ENCODE measurements around the gene BMP8A. TPM values are rescaled to one million over a fixed set of nuclear protein-coding genes. Genes with fewer than 3 reads are reported as not detected.
"Not testable (repeated sequence)": the region's sequence is repeated elsewhere in the genome, so short reads cannot be mapped to it uniquely, and the experiment has no call there.

BMP8A gene
- total RNA-seq, 2 experiments from 2014 or later, result not detected

- peaks cover 36% of the 10 kb centered on the region for H3K36me3 Mint-ChIP-seq
- CTCF ChIA-PET, result interaction anchor here (1.3 kb wide), 1 partner anchor 72 kb away, joined by 4 read pairs; no protein-coding TSS in a partner anchor
- H3K4me3 Mint-ChIP-seq; DNase-seq; ATAC-seq; H3K4me1 Mint-ChIP-seq; H3K9me3 Mint-ChIP-seq (ENCODE audit: low read depth); H3K27me3 Mint-ChIP-seq: not testable (repeated sequence)
- H3K27ac Mint-ChIP-seq, result peak overlapping the region; percentile 43
These were observed 24.2 kb upstream of the BMP8A start for GRCh38 chr1:39467108-39467720.

- Mint-ChIP-seq H3K27ac (no peak overlapping the region), H3K36me3 (peaks cover 34% of the 10 kb centered on the region), H3K9me3 (ENCODE audit: low read depth) (no peaks in the 10 kb centered on the region), H3K4me1 (no peaks in the 10 kb centered on the region), H3K27me3 (no peaks in the 10 kb centered on the region), H3K4me3 (no peak overlapping the region)
- ATAC-seq (no peak), DNase-seq (no peak)
- CTCF ChIA-PET, result interaction anchor here (1.4 kb wide), 1 partner anchor 70 kb away, joined by 4 read pairs; no protein-coding TSS in a partner anchor
These were observed 22.3 kb upstream of the BMP8A start for GRCh38 chr1:39469150-39469549.

- Mint-ChIP-seq H3K36me3 (peaks cover 36% of the 10 kb centered on the region), H3K4me3 (no peak overlapping the region), H3K9me3 (ENCODE audit: low read depth) (no peaks in the 10 kb centered on the region), H3K4me1 (no peaks in the 10 kb centered on the region), H3K27ac (no peak overlapping the region), H3K27me3 (no peaks in the 10 kb centered on the region)
- ATAC-seq (no peak), DNase-seq (no peak)
- CTCF ChIA-PET, result interaction anchor here (1.4 kb wide), 1 partner anchor 69 kb away, joined by 4 read pairs; no protein-coding TSS in a partner anchor
These were observed 21.4 kb upstream of the BMP8A start for GRCh38 chr1:39470040-39470439.

GRCh38 chr1:39472826-39473225, 18.6 kb upstream of the BMP8A start:
- CTCF ChIA-PET, result interaction anchor here (2.4 kb wide), 1 partner anchor 66 kb away, joined by 9 read pairs; no protein-coding TSS in a partner anchor
- Mint-ChIP-seq H3K4me3 (no peak overlapping the region), H3K9me3 (ENCODE audit: low read depth) (no peaks in the 10 kb centered on the region), H3K27me3 (no peaks in the 10 kb centered on the region), H3K27ac (no peak overlapping the region), H3K4me1 (no peaks in the 10 kb centered on the region), H3K36me3 (peaks cover 36% of the 10 kb centered on the region)
- DNase-seq, result no peak
- ATAC-seq, result no peak

GRCh38 chr1:39473324-39473723, 18.1 kb upstream of the BMP8A start:
- CTCF ChIA-PET, result interaction anchor here (2.4 kb wide), 1 partner anchor 65 kb away, joined by 9 read pairs; no protein-coding TSS in a partner anchor
- Mint-ChIP-seq H3K4me1 (no peaks in the 10 kb centered on the region), H3K4me3 (no peak overlapping the region), H3K27me3 (no peaks in the 10 kb centered on the region), H3K27ac (peak overlapping the region; percentile 2), H3K36me3 (peaks cover 39% of the 10 kb centered on the region), H3K9me3 (ENCODE audit: low read depth) (no peaks in the 10 kb centered on the region)
- DNase-seq (no peak), ATAC-seq (no peak)

- H3K27me3 Mint-ChIP-seq, result no peaks in the 10 kb centered on the region
- no peak for DNase-seq
- peak overlapping the region; percentile 26 for H3K27ac Mint-ChIP-seq
- CTCF ChIA-PET, result no interaction called here
- H3K4me3 Mint-ChIP-seq, result no peak overlapping the region
- no peaks in the 10 kb centered on the region for H3K9me3 Mint-ChIP-seq (ENCODE audit: low read depth)
- H3K36me3 Mint-ChIP-seq, result peaks cover 39% of the 10 kb centered on the region
- ATAC-seq, result no peak
- H3K4me1 Mint-ChIP-seq, result no peaks in the 10 kb centered on the region
These were observed 16.6 kb upstream of the BMP8A start for GRCh38 chr1:39474810-39475209.

GRCh38 chr1:39475551-39475950, 15.9 kb upstream of the BMP8A start:
- H3K27ac Mint-ChIP-seq; DNase-seq; H3K4me3 Mint-ChIP-seq; ATAC-seq; CTCF ChIA-PET; H3K9me3 Mint-ChIP-seq (ENCODE audit: low read depth); H3K4me1 Mint-ChIP-seq; H3K27me3 Mint-ChIP-seq: not testable (repeated sequence)
- peaks cover 43% of the 10 kb centered on the region for H3K36me3 Mint-ChIP-seq

- CTCF ChIA-PET, result no interaction called here
- no peaks in the 10 kb centered on the region for H3K9me3 Mint-ChIP-seq (ENCODE audit: low read depth)
- H3K27me3 Mint-ChIP-seq, result no peaks in the 10 kb centered on the region
- H3K4me1 Mint-ChIP-seq, result peaks cover 2% of the 10 kb centered on the region
- peaks cover 48% of the 10 kb centered on the region for H3K36me3 Mint-ChIP-seq
- no peak overlapping the region for H3K27ac Mint-ChIP-seq
- H3K4me3 Mint-ChIP-seq, result no peak overlapping the region
- no peak for DNase-seq
- ATAC-seq, result no peak
These were observed 13.1 kb upstream of the BMP8A start for GRCh38 chr1:39478126-39478915.

GRCh38 chr1:39481289-39481688, 10.1 kb upstream of the BMP8A start:
- CTCF ChIA-PET, result no interaction called here
- H3K9me3 Mint-ChIP-seq (ENCODE audit: low read depth), result no peaks in the 10 kb centered on the region

GRCh38 chr1:39483276-39483675, 8.2 kb upstream of the BMP8A start:
- Mint-ChIP-seq H3K36me3 (peaks cover 60% of the 10 kb centered on the region), H3K9me3 (ENCODE audit: low read depth) (no peaks in the 10 kb centered on the region), H3K27ac (no peak overlapping the region), H3K4me1 (peaks cover 2% of the 10 kb centered on the region), H3K27me3 (no peaks in the 10 kb centered on the region), H3K4me3 (no peak overlapping the region)
- ATAC-seq (no peak), DNase-seq (no peak)
- CTCF ChIA-PET, result no interaction called here

More at GRCh38 chr1:39481289-39481688, 10.1 kb upstream of the BMP8A start:
- DNase-seq (no peak), ATAC-seq (no peak)
- peaks cover 2% of the 10 kb centered on the region for H3K4me1 Mint-ChIP-seq
- H3K4me3 Mint-ChIP-seq, result no peak overlapping the region
- peaks cover 53% of the 10 kb centered on the region for H3K36me3 Mint-ChIP-seq
- H3K27me3 Mint-ChIP-seq, result no peaks in the 10 kb centered on the region
- no peak overlapping the region for H3K27ac Mint-ChIP-seq

- Mint-ChIP-seq H3K36me3 (peaks cover 54% of the 10 kb centered on the region), H3K9me3 (ENCODE audit: low read depth) (no peaks in the 10 kb centered on the region), H3K27ac (no peak overlapping the region), H3K27me3 (no peaks in the 10 kb centered on the region), H3K4me3 (no peak overlapping the region), H3K4me1 (peaks cover 2% of the 10 kb centered on the region)
- ATAC-seq (no peak), DNase-seq (no peak)
- CTCF ChIA-PET, result interaction anchor here (1.6 kb wide), 1 partner anchor 54 kb away, joined by 5 read pairs; no protein-coding TSS in a partner anchor
These were observed 6.9 kb upstream of the BMP8A start for GRCh38 chr1:39484564-39484963.

- no peak overlapping the region for H3K4me3 Mint-ChIP-seq
- H3K27ac Mint-ChIP-seq, result peak overlapping the region; percentile 19
- no peaks in the 10 kb centered on the region for H3K9me3 Mint-ChIP-seq (ENCODE audit: low read depth)
- CTCF ChIA-PET, result interaction anchor here (1.6 kb wide), 1 partner anchor 54 kb away, joined by 5 read pairs; no protein-coding TSS in a partner anchor
- DNase-seq, result no peak
- peaks cover 3% of the 10 kb centered on the region for H3K27me3 Mint-ChIP-seq
- H3K4me1 Mint-ChIP-seq, result peaks cover 2% of the 10 kb centered on the region
- H3K36me3 Mint-ChIP-seq, result peaks cover 48% of the 10 kb centered on the region
- no peak for ATAC-seq
These were observed 6.2 kb upstream of the BMP8A start for GRCh38 chr1:39485046-39485803.

- CTCF ChIA-PET, result interaction anchor here (1.1 to 2.8 kb wide), 2 partner anchors 51 to 389 kb away, joined by 3 to 10 read pairs; no protein-coding TSS in a partner anchor
- peaks cover 19% of the 10 kb centered on the region for H3K27me3 Mint-ChIP-seq
- no peak for DNase-seq
- H3K4me3 Mint-ChIP-seq, result no peak overlapping the region
- H3K4me1 Mint-ChIP-seq, result peaks cover 7% of the 10 kb centered on the region
- H3K9me3 Mint-ChIP-seq (ENCODE audit: low read depth), result no peaks in the 10 kb centered on the region
- ATAC-seq, result no peak
- peaks cover 31% of the 10 kb centered on the region for H3K36me3 Mint-ChIP-seq
- H3K27ac Mint-ChIP-seq, result no peak overlapping the region
These were observed 3.4 kb upstream of the BMP8A start for GRCh38 chr1:39488012-39488545.
